HepG2 (cell line): Measurements from ENCODE around the gene CHKA. TPM values are rescaled to one million over a fixed set of nuclear protein-coding genes. Genes with fewer than 3 reads are reported as not detected.

Experiments
- NFIB ChIP-seq: sonication (generic); formaldehyde crosslinking; IDR thresholded peaks from 2 replicates; pipeline ENCODE4 v1.9.0; 2021; ENCODE audit warnings: missing genetic modification reagents, mild to moderate bottlenecking, borderline replicate concordance
- THRA ChIP-seq: sonication (generic); formaldehyde crosslinking; IDR thresholded peaks from 2 replicates; pipeline ENCODE4 v1.4.0; 2020; ENCODE audit warnings: missing genetic modification reagents, borderline replicate concordance
- TSC22D2 ChIP-seq: sonication (generic); formaldehyde crosslinking; IDR thresholded peaks from 2 replicates; pipeline ENCODE4 v1.5.1; 2020; ENCODE audit warnings: missing genetic modification reagents, mild to moderate bottlenecking, borderline replicate concordance
- YEATS2 ChIP-seq: sonication (generic); formaldehyde crosslinking; IDR thresholded peaks from 2 replicates; pipeline ENCODE4 v1.4.0; 2020; ENCODE audit warnings: missing genetic modification reagents, borderline replicate concordance
- YY1 ChIP-seq: IDR thresholded peaks from 2 replicates; pipeline ENCODE4 v1.6.1; 2011; ENCODE audit warnings: low read length, low read depth, moderate library complexity, mild to moderate bottlenecking; ENCODE audit not compliant: insufficient read depth, insufficient replicate concordance
- ZBTB4 ChIP-seq: sonication (generic); formaldehyde crosslinking; IDR thresholded peaks from 2 replicates; pipeline ENCODE4 v1.4.0; 2020; ENCODE audit warnings: missing genetic modification reagents, mild to moderate bottlenecking, borderline replicate concordance
- ZFP82 ChIP-seq: sonication (generic); formaldehyde crosslinking; IDR thresholded peaks from 2 replicates; pipeline ENCODE4 v1.5.1; 2020; ENCODE audit warnings: mild to moderate bottlenecking, missing genetic modification reagents, borderline replicate concordance
- ZNF253 ChIP-seq: sonication (generic); formaldehyde crosslinking; IDR thresholded peaks from 2 replicates; pipeline ENCODE4 v1.8.0; 2022; ENCODE audit warnings: mild to moderate bottlenecking, missing genetic modification reagents, borderline replicate concordance
- ZNF263 ChIP-seq: sonication (generic); formaldehyde crosslinking; IDR thresholded peaks from 2 replicates; pipeline ENCODE4 v1.4.0; 2020; ENCODE audit warnings: missing genetic modification reagents
- ZNF326 ChIP-seq: sonication (generic); formaldehyde crosslinking; IDR thresholded peaks from 2 replicates; pipeline ENCODE4 v1.4.0; 2020; ENCODE audit warnings: missing genetic modification reagents, borderline replicate concordance
- ZNF639 ChIP-seq: conservative IDR thresholded peaks from 2 replicates; pipeline ENCODE4 v1.6.1; 2018; ENCODE audit warnings: missing genetic modification reagents
- ZNF75D ChIP-seq: sonication (generic); formaldehyde crosslinking; IDR thresholded peaks from 2 replicates; pipeline ENCODE4 v1.8.1; 2023; ENCODE audit warnings: missing genetic modification reagents, mild to moderate bottlenecking, borderline replicate concordance
- polyA plus RNA-seq, 8 experiments: library from polyadenylated mRNA; depleted of rRNA in 3 of 8; stranded (reverse) in 7 of 8; unstranded in 1 of 8; fragments of >200 nt; fragmentation: Illumina TruSeq in 4 of 8; extraction: Trizol in 4 of 8; gene quantifications; 2 replicates each; pipeline versions ENCODE4 v1.2.1 to v1.2.3, GENCODE V29; 2011 to 2016; ENCODE audit warnings: low read depth in 4 of 8, missing spikeins in 1 of 8, mixed read lengths in 1 of 8; ENCODE audit not compliant: insufficient read depth in 1 of 8
- total RNA-seq, 5 experiments: library from RNA; depleted of rRNA; stranded (reverse); fragments of >200 nt; fragmentation: Illumina TruSeq; extraction: Trizol; gene quantifications; 2 replicates each; pipeline ENCODE4 v1.2.3, GENCODE V29; 2016; ENCODE audit warnings: low read depth in 1 of 5
- TF ChIP-seq, protein P1 (sequence below): sonication (generic); formaldehyde crosslinking; IDR thresholded peaks from 2 replicates; pipeline ENCODE4 v1.4.0; 2020; ENCODE audit warnings: low read depth, missing genetic modification reagents
- TF ChIP-seq, protein P2 (sequence below): sonication (generic); formaldehyde crosslinking; IDR thresholded peaks from 2 replicates; pipeline ENCODE4 v1.4.0; 2020; ENCODE audit warnings: missing genetic modification reagents

Gene CHKA
- total and polyA plus RNA-seq, 2 of the 13 experiments (the other 11 are each of a cell fraction or from before 2014, with no cell fraction given) = 71.6 to 92.7 TPM

DNA sequence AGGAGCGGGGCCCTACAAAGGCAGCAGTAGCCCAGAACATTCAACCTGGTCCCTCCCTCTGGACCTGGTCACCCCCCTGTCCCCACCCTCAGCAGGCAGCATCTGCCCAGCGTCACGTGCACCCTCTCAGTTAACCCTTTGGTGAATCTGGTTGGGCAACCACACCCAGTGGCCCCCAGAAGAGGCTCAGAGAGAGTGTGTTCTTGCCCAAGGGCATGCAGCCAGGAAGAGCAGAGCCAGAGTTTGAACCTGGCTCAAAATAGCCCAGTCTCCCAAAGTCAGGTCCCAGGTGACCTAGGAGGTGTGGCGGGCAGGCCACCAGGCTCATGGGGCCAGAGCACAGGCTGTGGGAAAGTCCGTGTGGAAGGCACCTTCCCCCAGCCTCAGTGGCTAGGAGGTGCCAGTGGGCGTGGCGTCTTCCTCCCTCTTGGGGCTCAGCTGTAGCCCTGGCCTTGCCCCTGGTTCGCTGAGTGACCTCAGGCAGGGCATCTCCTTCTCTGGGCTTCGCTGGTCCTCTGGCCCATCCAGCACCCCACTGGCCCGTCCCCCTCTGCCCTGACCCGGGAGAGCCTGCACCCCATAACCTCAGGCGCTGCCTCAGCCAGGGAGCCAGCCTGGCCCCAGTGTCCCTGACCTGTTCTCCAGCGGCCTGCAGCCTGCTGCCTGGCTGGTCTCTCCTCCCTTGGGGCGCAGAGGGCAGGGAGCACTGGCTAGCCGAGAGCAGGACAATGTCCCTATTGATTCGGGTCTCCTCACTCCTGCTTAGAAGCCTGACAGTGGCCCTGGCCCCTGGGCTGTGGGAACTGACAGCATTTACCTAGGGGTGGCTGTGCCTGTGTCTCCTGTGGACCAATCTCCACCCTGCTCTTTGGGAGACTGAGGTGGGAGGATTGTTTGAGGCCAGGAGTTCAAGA, 104.0 kb downstream of the CHKA start (continued):
- TF ChIP-seq YEATS2 = no peak
- no peak for TF ChIP-seq ZNF75D (CRISPR knock-in tag)
- TF ChIP-seq THRA (CRISPR knock-in tag) = peak; percentile 69; the same call in 1 of the 2 replicates
- no peak for TF ChIP-seq ZFP82 (CRISPR knock-in tag)
- TF ChIP-seq ZNF639 (CRISPR knock-in tag) = no peak; the same call in 1 of the 2 replicates
- peak; percentile 89 for TF ChIP-seq ZBTB4
- TF ChIP-seq TSC22D2 = no peak
- peak; percentile 22 for TF ChIP-seq YY1
- TF ChIP-seq, protein P1, sequence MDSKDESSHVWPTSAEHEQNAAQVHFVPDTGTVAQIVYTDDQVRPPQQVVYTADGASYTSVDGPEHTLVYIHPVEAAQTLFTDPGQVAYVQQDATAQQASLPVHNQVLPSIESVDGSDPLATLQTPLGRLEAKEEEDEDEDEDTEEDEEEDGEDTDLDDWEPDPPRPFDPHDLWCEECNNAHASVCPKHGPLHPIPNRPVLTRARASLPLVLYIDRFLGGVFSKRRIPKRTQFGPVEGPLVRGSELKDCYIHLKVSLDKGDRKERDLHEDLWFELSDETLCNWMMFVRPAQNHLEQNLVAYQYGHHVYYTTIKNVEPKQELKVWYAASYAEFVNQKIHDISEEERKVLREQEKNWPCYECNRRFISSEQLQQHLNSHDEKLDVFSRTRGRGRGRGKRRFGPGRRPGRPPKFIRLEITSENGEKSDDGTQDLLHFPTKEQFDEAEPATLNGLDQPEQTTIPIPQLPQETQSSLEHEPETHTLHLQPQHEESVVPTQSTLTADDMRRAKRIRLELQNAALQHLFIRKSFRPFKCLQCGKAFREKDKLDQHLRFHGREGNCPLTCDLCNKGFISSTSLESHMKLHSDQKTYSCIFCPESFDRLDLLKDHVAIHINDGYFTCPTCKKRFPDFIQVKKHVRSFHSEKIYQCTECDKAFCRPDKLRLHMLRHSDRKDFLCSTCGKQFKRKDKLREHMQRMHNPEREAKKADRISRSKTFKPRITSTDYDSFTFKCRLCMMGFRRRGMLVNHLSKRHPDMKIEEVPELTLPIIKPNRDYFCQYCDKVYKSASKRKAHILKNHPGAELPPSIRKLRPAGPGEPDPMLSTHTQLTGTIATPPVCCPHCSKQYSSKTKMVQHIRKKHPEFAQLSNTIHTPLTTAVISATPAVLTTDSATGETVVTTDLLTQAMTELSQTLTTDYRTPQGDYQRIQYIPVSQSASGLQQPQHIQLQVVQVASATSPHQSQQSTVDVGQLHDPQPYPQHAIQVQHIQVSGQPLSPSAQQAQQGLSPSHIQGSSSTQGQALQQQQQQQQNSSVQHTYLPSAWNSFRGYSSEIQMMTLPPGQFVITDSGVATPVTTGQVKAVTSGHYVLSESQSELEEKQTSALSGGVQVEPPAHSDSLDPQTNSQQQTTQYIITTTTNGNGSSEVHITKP = peak; percentile 93
- TF ChIP-seq ZNF326 (CRISPR knock-in tag) = no peak
- no peak for TF ChIP-seq ZNF253 (CRISPR knock-in tag)
- TF ChIP-seq, protein P2, sequence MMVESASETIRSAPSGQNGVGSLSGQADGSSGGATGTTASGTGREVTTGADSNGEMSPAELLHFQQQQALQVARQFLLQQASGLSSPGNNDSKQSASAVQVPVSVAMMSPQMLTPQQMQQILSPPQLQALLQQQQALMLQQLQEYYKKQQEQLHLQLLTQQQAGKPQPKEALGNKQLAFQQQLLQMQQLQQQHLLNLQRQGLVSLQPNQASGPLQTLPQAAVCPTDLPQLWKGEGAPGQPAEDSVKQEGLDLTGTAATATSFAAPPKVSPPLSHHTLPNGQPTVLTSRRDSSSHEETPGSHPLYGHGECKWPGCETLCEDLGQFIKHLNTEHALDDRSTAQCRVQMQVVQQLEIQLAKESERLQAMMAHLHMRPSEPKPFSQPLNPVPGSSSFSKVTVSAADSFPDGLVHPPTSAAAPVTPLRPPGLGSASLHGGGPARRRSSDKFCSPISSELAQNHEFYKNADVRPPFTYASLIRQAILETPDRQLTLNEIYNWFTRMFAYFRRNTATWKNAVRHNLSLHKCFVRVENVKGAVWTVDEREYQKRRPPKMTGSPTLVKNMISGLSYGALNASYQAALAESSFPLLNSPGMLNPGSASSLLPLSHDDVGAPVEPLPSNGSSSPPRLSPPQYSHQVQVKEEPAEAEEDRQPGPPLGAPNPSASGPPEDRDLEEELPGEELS (CRISPR knock-in tag) = peak; percentile 78
- TF ChIP-seq ZNF263 (CRISPR knock-in tag) = peak; percentile 100
- no peak for TF ChIP-seq NFIB
